ENCODE measurements around the gene PDZD7.
"Not testable (repeated sequence)": the region's sequence is repeated elsewhere in the genome, so short reads cannot be mapped to it uniquely, and the experiment has no call there.

The PDZD7 gene

GRCh38 chr10:100981178-100981772, 49.7 kb downstream of the PDZD7 start:
- no peak overlapping the region for H3K27ac ChIP-seq (ENCODE audit: low read depth, low read length, severe bottlenecking)
- 92 to 95% methylated on average over 2 to 4 of the region's 5 CpGs for WGBS, 2 experiments (ENCODE audit: insufficient coverage in 2 of 2)
- peaks cover 53% of the 10 kb centered on the region for H3K36me3 ChIP-seq (ENCODE audit: control insufficient read depth, insufficient read depth, low read length)
- no peak overlapping the region for H3K4me3 ChIP-seq (ENCODE audit: extremely low read depth, insufficient read depth, low read length, poor library complexity, severe bottlenecking)
- H3K9me3 ChIP-seq (ENCODE audit: control insufficient read depth, low read length), result no peaks in the 10 kb centered on the region
- peaks cover 2% of the 10 kb centered on the region for H3K4me1 ChIP-seq (ENCODE audit: control insufficient read depth, insufficient read depth, low read length, poor library complexity, severe bottlenecking)

DNA sequence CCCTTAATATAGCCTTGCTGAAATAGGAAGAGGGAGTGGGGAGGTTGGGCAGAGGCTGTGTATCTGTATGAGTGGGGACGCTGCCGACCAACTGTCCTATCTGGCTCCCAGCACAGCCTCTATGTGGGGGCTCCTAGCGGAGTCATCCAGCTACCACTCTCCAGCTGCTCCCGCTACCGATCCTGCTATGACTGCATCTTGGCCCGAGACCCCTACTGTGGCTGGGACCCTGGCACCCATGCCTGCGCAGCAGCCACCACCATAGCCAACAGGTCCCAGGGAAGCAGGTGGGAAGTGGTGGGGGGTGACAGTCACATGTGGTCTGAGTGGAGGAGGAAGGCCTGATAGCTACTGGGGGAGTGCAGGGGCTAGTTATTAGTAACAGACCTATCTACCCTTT, 50.2 kb downstream of the PDZD7 start:
- Histone ChIP-seq H3K4me1 (ENCODE audit: control insufficient read depth, insufficient read depth, low read length, poor library complexity, severe bottlenecking) (no peaks in the 10 kb centered on the region), H3K4me3 (ENCODE audit: extremely low read depth, insufficient read depth, low read length, poor library complexity, severe bottlenecking) (no peak overlapping the region), H3K36me3 (ENCODE audit: control insufficient read depth, insufficient read depth, low read length) (peaks cover 48% of the 10 kb centered on the region), H3K27ac (ENCODE audit: low read depth, low read length, severe bottlenecking) (no peak overlapping the region), H3K9me3 (ENCODE audit: control insufficient read depth, low read length) (no peaks in the 10 kb centered on the region)
- 92 to 95% methylated on average over 4 to 6 of the region's 7 CpGs for WGBS, 2 experiments (ENCODE audit: insufficient coverage in 2 of 2)

GRCh38 chr10:100980311-100980710, 50.6 kb downstream of the PDZD7 start:
- 90 to 93% methylated on average over 2 of the region's 2 CpGs for WGBS, 2 experiments (ENCODE audit: insufficient coverage in 2 of 2)
- Histone ChIP-seq H3K36me3 (ENCODE audit: control insufficient read depth, insufficient read depth, low read length) (peaks cover 44% of the 10 kb centered on the region), H3K27ac (ENCODE audit: low read depth, low read length, severe bottlenecking) (no peak overlapping the region), H3K9me3 (ENCODE audit: control insufficient read depth, low read length) (no peaks in the 10 kb centered on the region), H3K4me1 (ENCODE audit: control insufficient read depth, insufficient read depth, low read length, poor library complexity, severe bottlenecking) (no peaks in the 10 kb centered on the region), H3K4me3 (ENCODE audit: extremely low read depth, insufficient read depth, low read length, poor library complexity, severe bottlenecking) (no peak overlapping the region)

GRCh38 chr10:100979791-100980272, 51.1 kb downstream of the PDZD7 start:
- Histone ChIP-seq H3K36me3 (ENCODE audit: control insufficient read depth, insufficient read depth, low read length) (peaks cover 42% of the 10 kb centered on the region), H3K4me3 (ENCODE audit: extremely low read depth, insufficient read depth, low read length, poor library complexity, severe bottlenecking) (no peak overlapping the region), H3K9me3 (ENCODE audit: control insufficient read depth, low read length) (no peaks in the 10 kb centered on the region), H3K27ac (ENCODE audit: low read depth, low read length, severe bottlenecking) (no peak overlapping the region), H3K4me1 (ENCODE audit: control insufficient read depth, insufficient read depth, low read length, poor library complexity, severe bottlenecking) (no peaks in the 10 kb centered on the region)
- WGBS, 2 experiments (ENCODE audit: insufficient coverage in 2 of 2), result 94 to 96% methylated on average over 16 of the region's 16 CpGs

DNA sequence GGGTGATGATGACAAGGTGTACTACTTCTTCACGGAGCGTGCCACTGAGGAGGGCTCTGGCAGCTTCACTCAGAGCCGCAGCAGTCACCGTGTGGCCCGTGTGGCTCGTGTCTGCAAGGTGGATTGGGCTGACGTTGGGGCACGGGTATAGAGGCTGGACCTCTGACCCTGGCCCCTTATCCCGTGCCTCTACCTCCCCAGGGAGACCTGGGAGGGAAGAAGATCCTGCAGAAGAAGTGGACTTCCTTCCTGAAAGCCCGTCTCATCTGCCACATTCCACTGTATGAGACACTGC, 52.1 kb downstream of the PDZD7 start:
- Histone ChIP-seq H3K9me3 (ENCODE audit: control insufficient read depth, low read length) (no peaks in the 10 kb centered on the region), H3K36me3 (ENCODE audit: control insufficient read depth, insufficient read depth, low read length) (peaks cover 39% of the 10 kb centered on the region), H3K27ac (ENCODE audit: low read depth, low read length, severe bottlenecking) (no peak overlapping the region), H3K4me3 (ENCODE audit: extremely low read depth, insufficient read depth, low read length, poor library complexity, severe bottlenecking) (no peak overlapping the region), H3K4me1 (ENCODE audit: control insufficient read depth, insufficient read depth, low read length, poor library complexity, severe bottlenecking) (no peaks in the 10 kb centered on the region)
- 95 to 97% methylated on average over 8 to 10 of the region's 10 CpGs for WGBS, 2 experiments (ENCODE audit: insufficient coverage in 2 of 2)

DNA sequence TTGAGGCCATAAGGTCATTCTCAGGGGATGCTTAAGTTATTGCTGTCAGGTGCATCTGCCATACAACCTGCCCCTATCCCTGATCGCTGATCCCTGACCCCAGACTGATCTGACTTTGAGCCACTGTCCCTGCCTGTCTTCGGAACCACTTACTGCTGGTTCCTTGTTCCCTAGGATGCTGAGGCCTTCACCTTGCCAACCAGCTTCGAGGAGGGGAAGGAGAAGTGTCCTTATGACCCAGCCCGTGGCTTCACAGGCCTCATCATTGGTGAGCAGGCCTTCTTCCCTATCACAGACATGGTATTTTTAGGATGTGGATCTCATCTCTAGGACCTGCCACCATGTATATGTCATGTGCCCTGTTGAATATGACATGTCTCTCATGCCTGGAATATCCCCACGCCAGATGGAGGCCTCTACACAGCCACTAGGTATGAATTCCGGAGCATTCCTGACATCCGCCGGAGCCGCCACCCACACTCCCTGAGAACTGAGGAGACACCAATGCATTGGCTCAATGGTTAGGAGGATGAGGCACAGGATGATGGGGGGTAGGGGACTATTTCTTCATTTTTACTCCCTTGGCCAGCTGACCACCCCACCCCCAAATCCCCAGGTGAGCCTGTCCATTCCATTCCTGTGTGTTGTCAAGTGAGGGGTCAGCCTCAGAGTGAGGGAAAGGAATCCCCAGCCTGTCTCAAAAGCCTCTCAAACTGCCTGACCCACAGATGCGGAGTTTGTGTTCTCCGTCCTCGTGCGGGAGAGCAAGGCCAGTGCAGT, 52.6 kb downstream of the PDZD7 start:
- 93 to 96% methylated on average over 8 to 12 of the region's 13 CpGs for WGBS, 2 experiments (ENCODE audit: insufficient coverage in 2 of 2)
- Histone ChIP-seq H3K27ac (ENCODE audit: low read depth, low read length, severe bottlenecking) (no peak overlapping the region), H3K4me3 (ENCODE audit: extremely low read depth, insufficient read depth, low read length, poor library complexity, severe bottlenecking) (no peak overlapping the region), H3K4me1 (ENCODE audit: control insufficient read depth, insufficient read depth, low read length, poor library complexity, severe bottlenecking) (no peaks in the 10 kb centered on the region), H3K36me3 (ENCODE audit: control insufficient read depth, insufficient read depth, low read length) (peaks cover 38% of the 10 kb centered on the region), H3K9me3 (ENCODE audit: control insufficient read depth, low read length) (no peaks in the 10 kb centered on the region)

- peaks cover 32% of the 10 kb centered on the region for H3K36me3 ChIP-seq (ENCODE audit: control insufficient read depth, insufficient read depth, low read length)
- WGBS, 2 experiments (ENCODE audit: insufficient coverage in 2 of 2), result 65 to 96% methylated on average over 2 to 4 of the region's 6 CpGs
- no peak overlapping the region for H3K27ac ChIP-seq (ENCODE audit: low read depth, low read length, severe bottlenecking)
- no peaks in the 10 kb centered on the region for H3K4me1 ChIP-seq (ENCODE audit: control insufficient read depth, insufficient read depth, low read length, poor library complexity, severe bottlenecking)
- no peak overlapping the region for H3K4me3 ChIP-seq (ENCODE audit: extremely low read depth, insufficient read depth, low read length, poor library complexity, severe bottlenecking)
- H3K9me3 ChIP-seq (ENCODE audit: control insufficient read depth, low read length), result no peaks in the 10 kb centered on the region
Observed at GRCh38 chr10:100977436-100977835, 53.5 kb downstream of the PDZD7 start.

- WGBS, 2 experiments (ENCODE audit: insufficient coverage in 2 of 2), result 81 to 93% methylated on average over 3 of the region's 3 CpGs
- Histone ChIP-seq H3K4me1 (ENCODE audit: control insufficient read depth, insufficient read depth, low read length, poor library complexity, severe bottlenecking) (no peaks in the 10 kb centered on the region), H3K27ac (ENCODE audit: low read depth, low read length, severe bottlenecking) (no peak overlapping the region), H3K9me3 (ENCODE audit: control insufficient read depth, low read length) (no peaks in the 10 kb centered on the region), H3K36me3 (ENCODE audit: control insufficient read depth, insufficient read depth, low read length) (peaks cover 29% of the 10 kb centered on the region), H3K4me3 (ENCODE audit: extremely low read depth, insufficient read depth, low read length, poor library complexity, severe bottlenecking) (no peak overlapping the region)
Observed at GRCh38 chr10:100976906-100977305, 54.0 kb downstream of the PDZD7 start.

DNA sequence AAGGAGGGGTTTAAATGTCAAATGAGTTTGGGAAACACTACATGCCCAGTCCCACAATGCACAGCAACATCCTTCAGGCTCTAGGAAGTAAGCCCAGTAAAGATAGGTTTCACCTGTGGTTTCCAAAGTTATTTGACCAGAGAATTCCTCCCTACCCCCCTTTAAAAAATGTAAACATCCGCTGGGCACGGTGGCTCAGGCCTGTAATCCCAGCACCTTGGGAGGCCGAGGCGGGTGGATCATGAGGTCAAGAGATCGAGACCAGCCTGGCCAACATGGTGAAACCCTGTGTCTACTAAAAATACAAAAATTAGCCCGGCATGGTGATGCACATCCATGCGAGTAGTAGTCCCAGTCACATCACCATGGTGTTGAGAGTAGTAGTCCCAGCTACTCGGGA, 55.5 kb downstream of the PDZD7 start:
- not testable (repeated sequence) for H3K4me1 ChIP-seq (ENCODE audit: control insufficient read depth, insufficient read depth, low read length, poor library complexity, severe bottlenecking); H3K9me3 ChIP-seq (ENCODE audit: control insufficient read depth, low read length); H3K27ac ChIP-seq (ENCODE audit: low read depth, low read length, severe bottlenecking); H3K4me3 ChIP-seq (ENCODE audit: extremely low read depth, insufficient read depth, low read length, poor library complexity, severe bottlenecking)
- peaks cover 14% of the 10 kb centered on the region for H3K36me3 ChIP-seq (ENCODE audit: control insufficient read depth, insufficient read depth, low read length)
- 82 to 90% methylated on average over 7 to 8 of the region's 8 CpGs for WGBS, 2 experiments (ENCODE audit: insufficient coverage in 2 of 2)

DNA sequence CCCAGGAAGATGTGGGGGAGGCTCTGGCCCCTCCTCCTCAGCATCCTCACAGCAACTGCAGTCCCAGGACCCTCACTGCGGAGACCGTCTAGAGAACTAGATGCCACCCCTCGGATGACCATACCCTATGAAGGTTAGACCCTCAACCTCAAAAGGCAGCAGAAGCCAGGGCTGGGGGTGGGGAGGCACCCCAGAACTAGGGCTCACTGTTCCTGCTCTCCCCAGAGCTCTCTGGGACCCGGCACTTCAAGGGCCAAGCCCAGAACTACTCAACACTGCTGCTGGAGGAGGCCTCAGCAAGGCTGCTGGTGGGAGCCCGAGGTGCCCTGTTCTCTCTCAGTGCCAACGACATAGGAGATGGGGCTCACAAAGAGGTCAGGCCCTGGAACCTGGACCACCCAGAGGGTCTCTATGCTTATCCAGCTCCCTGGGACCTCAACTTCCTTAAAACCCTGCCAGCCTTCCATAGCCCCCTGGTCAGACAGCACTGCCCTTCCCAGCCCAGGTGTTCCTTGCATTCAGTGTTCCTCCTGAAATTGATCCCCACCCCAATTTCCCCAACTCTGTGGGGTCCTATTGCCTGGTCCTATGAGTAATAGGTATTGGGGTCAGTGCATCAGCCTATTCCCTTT, 57.9 kb downstream of the PDZD7 start:
- WGBS, 2 experiments (ENCODE audit: insufficient coverage in 2 of 2), result 93% methylated on average over 3 to 6 of the region's 6 CpGs
- H3K4me3 ChIP-seq (ENCODE audit: extremely low read depth, insufficient read depth, low read length, poor library complexity, severe bottlenecking), result no peak overlapping the region

More for the DNA sequence above, 57.9 kb downstream of the PDZD7 start:
- Histone ChIP-seq H3K36me3 (ENCODE audit: control insufficient read depth, insufficient read depth, low read length) (peaks cover 3% of the 10 kb centered on the region), H3K9me3 (ENCODE audit: control insufficient read depth, low read length) (no peaks in the 10 kb centered on the region), H3K4me1 (ENCODE audit: control insufficient read depth, insufficient read depth, low read length, poor library complexity, severe bottlenecking) (no peaks in the 10 kb centered on the region), H3K27ac (ENCODE audit: low read depth, low read length, severe bottlenecking) (no peak overlapping the region)
